AG04450 (cell line): ENCODE results near the gene C1orf174. TPM values are rescaled to one million over a fixed set of nuclear protein-coding genes. Genes with fewer than 3 reads are reported as not detected.

Experiments
- CTCF ChIA-PET: fragments of 300-600, 350-600 bp; formaldehyde crosslinking; extraction: SDS; loops from one replicate; lab custom pipeline; 2022; ENCODE audit warnings: antibody characterized with exemption, inconsistent platforms; lab: Charles Lee
- POLR2A ChIA-PET: fragments of 350-600 bp; formaldehyde crosslinking; extraction: SDS; loops from one replicate; lab custom pipeline; 2021; ENCODE audit warnings: antibody characterized with exemption, inconsistent platforms; lab: Yijun Ruan, JAX
- DNase-seq: peaks from one replicate; pipeline ENCODE4 v3.0.0-alpha.2; 2011; ENCODE audit warnings: low read depth, low spot score
- H3K27ac ChIP-seq: one replicate; pipeline ENCODE4 v1.5.1; 2012; ENCODE audit warnings: low read depth, low read length, control low read depth
- H3K27me3 ChIP-seq: one replicate; pipeline ENCODE4 v1.6.0; 2012; ENCODE audit warnings: low read length; ENCODE audit not compliant: control insufficient read depth, insufficient read depth
- H3K4me3 ChIP-seq: 2 replicates; pipeline ENCODE4 v1.5.1; 2011; ENCODE audit warnings: mild to moderate bottlenecking, low read depth, low read length, control low read depth
- H3K9me3 ChIP-seq: 2 replicates; pipeline ENCODE4 v1.5.1; 2012; ENCODE audit warnings: low read length; ENCODE audit not compliant: control insufficient read depth, insufficient read depth
- polyA plus RNA-seq: library from polyadenylated mRNA; depleted of rRNA; stranded (reverse); fragments of >200 nt; gene quantifications from 2 replicates; pipeline ENCODE4 v1.2.3, GENCODE V29; 2011
- TF ChIP-seq, protein P1 (sequence below): IDR thresholded peaks from 2 replicates; pipeline ENCODE4 v1.5.1; 2011; ENCODE audit warnings: low read depth, low read length, control low read depth, inconsistent platforms

C1orf174 gene
- polyA plus RNA-seq, 1 experiment = 20.7 TPM

DNA sequence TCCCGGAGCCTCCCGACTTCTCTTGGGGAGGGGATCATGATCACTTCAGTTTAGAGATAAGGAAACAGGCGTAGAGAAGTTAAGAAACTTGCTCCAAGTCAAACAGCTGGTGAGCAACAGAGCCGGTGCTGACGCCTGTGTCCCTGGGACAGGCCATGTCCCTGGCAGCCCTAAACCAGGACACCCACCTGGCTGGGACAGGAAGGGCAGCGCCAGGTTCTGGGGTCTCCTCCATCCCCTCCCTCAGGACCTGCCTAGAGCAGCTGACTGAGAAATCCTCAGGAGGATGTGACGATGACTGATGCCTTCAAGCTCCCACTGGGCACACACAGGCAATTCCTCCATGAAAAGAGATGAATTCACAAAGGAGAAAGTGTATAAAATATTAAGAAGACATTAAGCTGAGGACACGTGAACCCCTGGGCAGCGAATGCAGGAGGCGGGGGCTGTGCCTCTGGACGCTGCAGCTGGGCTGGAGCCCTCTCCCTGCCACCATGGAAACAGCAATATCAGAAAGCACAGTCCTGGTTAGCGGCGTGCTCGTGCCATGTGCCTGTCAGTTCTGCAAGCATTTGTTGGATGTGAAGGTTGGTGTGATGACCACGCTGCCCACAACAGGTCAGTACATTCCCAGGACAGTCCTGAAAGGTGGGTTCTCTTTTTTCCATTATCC, 40.1 kb upstream of the C1orf174 start:
- H3K4me3 ChIP-seq = no peak overlapping the region
- H3K9me3 ChIP-seq = peaks cover 60% of the 10 kb centered on the region
- DNase-seq = no peak
- CTCF ChIA-PET = no interaction called here
- H3K27me3 ChIP-seq = no peaks in the 10 kb centered on the region
- POLR2A ChIA-PET = no interaction called here
- TF ChIP-seq, protein P1, sequence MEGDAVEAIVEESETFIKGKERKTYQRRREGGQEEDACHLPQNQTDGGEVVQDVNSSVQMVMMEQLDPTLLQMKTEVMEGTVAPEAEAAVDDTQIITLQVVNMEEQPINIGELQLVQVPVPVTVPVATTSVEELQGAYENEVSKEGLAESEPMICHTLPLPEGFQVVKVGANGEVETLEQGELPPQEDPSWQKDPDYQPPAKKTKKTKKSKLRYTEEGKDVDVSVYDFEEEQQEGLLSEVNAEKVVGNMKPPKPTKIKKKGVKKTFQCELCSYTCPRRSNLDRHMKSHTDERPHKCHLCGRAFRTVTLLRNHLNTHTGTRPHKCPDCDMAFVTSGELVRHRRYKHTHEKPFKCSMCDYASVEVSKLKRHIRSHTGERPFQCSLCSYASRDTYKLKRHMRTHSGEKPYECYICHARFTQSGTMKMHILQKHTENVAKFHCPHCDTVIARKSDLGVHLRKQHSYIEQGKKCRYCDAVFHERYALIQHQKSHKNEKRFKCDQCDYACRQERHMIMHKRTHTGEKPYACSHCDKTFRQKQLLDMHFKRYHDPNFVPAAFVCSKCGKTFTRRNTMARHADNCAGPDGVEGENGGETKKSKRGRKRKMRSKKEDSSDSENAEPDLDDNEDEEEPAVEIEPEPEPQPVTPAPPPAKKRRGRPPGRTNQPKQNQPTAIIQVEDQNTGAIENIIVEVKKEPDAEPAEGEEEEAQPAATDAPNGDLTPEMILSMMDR = no peak
- no peak overlapping the region for H3K27ac ChIP-seq

DNA sequence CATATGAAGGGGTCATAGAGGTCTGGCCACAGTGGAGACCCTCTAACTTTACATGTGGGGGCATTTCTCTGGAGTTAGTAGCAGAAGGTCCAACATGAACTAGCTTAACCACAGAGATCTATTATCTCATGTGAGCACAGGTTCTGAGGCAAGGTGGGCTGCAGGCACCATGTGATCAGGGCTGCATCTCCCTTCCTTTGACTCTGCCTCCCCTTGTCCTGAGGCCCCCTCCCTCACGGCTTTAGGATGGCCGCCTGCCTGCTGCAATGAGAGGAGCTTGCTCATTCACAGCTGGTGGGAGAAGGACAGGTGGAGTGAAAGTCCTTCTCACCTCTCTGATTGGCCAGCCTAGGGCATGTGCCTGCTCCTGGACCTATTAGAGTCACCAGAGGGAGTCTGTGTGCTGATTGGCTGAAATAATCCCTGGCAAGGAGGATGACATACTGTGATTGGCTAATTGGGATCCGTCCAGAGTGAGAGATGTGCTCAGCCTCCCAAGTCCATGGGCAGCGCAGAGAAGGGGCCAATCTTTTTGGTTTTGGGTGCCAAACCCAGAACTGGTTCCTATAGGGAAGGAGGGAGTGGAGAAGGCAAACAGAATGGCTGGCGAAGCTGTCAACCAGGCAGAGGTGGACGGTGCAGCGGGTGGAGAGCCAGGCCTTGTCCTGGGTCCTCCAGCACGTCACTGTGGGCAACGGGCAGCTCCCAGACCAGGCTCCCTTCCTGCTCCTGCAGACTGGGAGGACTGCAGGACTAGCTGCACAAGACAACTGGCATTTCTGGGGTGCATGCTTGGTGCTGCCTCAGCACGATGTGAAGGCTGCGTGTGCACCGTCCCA, 39.4 kb upstream of the C1orf174 start:
- CTCF ChIA-PET = no interaction called here
- POLR2A ChIA-PET = no interaction called here
- no peak for DNase-seq

GRCh38 chr1:3932156-3932919, 32.3 kb upstream of the C1orf174 start:
- POLR2A ChIA-PET = no interaction called here
- H3K4me3 ChIP-seq = no peak overlapping the region
- DNase-seq = no peak
- CTCF ChIA-PET = no interaction called here
- TF ChIP-seq, protein P1 = no peak
- H3K9me3 ChIP-seq = peaks cover 57% of the 10 kb centered on the region
- no peak overlapping the region for H3K27ac ChIP-seq
- no peaks in the 10 kb centered on the region for H3K27me3 ChIP-seq

More for the DNA sequence above, 39.4 kb upstream of the C1orf174 start:
- Histone ChIP-seq H3K4me3 (no peak overlapping the region), H3K9me3 (peaks cover 58% of the 10 kb centered on the region), H3K27ac (no peak overlapping the region), H3K27me3 (no peaks in the 10 kb centered on the region)
- TF ChIP-seq, protein P1 = no peak

DNA sequence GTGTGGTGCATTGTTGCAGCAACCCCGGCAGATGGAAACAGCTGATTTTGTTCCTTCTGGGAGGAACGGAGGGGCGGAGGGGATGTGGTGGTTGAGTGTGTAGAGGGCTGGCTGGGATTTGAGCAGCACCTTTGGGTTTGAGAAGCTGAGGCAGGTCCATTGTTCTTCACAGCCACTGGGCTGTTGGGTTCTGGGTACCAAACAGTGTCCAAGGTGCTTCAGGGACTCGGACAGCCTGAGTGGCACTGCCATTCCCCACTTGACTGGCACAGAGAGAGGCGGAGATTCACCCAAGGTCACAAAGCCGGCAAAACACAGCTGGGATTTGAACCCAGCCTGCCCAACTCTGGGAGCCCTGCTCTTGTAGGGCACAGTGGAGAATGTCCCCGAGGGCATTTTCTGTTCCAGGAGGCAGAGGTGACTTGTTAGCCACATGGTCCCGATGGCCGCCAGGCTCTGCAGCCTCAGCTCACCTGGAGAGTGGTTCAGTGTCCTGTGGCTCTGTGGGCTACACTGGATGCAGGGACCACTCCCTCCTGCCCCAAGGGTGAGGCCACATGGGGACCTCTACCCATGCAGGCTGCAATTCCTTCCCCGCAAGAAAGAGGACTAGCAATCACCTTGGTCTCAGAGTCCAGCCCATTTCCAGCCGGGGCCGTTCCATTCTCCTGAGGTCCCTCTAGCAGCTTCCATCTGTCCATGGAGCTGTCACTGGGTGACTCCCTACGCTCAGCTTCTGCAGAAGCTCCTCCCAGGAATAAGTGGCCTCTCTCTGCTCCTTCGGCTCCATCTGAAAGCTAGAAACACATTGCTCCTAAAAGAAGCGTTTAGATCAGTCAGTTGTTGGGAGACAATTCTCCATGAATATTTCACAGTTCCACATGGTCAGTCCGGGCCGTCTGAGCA, 31.2 kb upstream of the C1orf174 start:
- no peak overlapping the region for H3K4me3 ChIP-seq
- H3K9me3 ChIP-seq = peaks cover 57% of the 10 kb centered on the region
- TF ChIP-seq, protein P1 = no peak
- POLR2A ChIA-PET = no interaction called here
- CTCF ChIA-PET = no interaction called here
- H3K27ac ChIP-seq = no peak overlapping the region
- DNase-seq = no peak
- H3K27me3 ChIP-seq = no peaks in the 10 kb centered on the region
